Measurements from ENCODE around the gene KRT6B. TPM values are rescaled to one million over a fixed set of nuclear protein-coding genes. Genes with fewer than 3 reads are reported as not detected.
"Not testable (repeated sequence)": the region's sequence is repeated elsewhere in the genome, so short reads cannot be mapped to it uniquely, and the experiment has no call there.

The KRT6B gene
- total and polyA plus RNA-seq, 2 donors, result not detected

DNA sequence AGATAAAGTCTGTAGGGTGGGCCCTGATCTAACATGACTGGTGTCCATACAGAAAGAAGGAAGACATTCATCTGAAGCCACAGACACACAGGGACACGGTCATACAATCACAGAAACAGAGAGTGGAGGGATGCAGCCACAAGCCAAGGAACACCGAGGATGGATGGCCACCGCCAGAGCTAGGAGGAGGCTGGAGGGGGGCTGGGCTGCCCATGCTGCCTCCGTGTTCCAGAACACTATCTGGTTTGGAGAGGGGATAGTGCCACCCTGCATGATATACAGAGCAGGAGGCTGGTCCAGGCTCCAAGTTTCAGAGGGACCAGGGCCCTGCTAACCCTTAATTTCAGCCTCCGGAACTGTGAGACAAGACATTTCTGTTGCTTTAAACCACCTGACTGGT lies 26.5 kb downstream of the KRT6B start:
- Histone ChIP-seq H3K4me1 (ENCODE audit: insufficient read depth) (no peaks in the 10 kb centered on the region), H3K36me3 (ENCODE audit: insufficient read depth) (no peaks in the 10 kb centered on the region), H3K4me3 (ENCODE audit: low read depth, low read length) (no peak overlapping the region), H3K27ac (ENCODE audit: low read depth) (no peak overlapping the region)
- 92% methylated on average over 5 of the region's 5 CpGs for WGBS
- DNase-seq (ENCODE audit: extremely low spot score), result no peak

DNA sequence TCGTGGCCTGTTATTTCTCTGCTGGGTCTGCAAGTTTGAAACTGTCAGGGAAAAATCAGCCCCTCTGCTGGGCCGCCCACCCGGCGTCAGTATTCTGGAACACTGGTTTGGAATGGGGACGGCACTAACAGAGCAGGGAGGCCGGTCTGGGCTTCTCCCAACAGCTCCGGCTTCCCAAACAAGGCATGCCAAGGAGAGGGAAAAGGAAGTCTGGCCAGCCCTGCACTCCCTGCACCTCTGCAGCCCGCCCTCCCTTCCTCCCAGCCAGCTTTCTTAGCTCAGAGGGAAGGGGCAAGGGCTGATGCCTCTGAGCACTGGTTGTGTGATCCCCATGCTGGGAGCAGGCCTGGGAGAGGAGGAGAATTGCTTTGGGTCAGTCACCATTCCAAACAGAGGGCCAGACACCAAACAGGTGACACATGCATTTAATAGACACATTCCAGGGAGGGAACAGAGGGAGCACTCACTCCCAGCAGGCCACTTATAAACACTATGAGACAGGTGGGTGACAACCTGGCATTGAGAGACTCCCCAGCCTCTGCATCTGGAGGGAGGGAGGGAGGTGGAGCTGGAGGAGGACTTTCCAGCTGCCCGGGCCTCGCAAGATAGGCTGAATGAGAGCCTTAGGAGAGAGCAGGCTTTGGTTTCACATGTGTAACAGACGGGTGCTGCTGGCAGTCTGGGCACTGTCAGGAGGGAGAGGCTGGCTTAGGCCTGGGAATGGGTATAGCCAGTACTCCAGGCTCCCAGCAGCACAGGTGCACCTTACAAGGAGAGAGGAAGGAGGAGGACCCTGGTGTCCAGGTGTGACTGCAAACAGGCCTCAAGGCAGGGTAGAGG lies 28.1 kb downstream of the KRT6B start:
- H3K27ac ChIP-seq (ENCODE audit: low read depth), result no peak overlapping the region
- H3K4me1 ChIP-seq (ENCODE audit: insufficient read depth), result no peaks in the 10 kb centered on the region
- H3K4me3 ChIP-seq (ENCODE audit: low read depth, low read length), result no peak overlapping the region
- DNase-seq (ENCODE audit: extremely low spot score), result no peak
- H3K36me3 ChIP-seq (ENCODE audit: insufficient read depth), result no peaks in the 10 kb centered on the region
- WGBS, result 36% methylated on average over 11 of the region's 11 CpGs

DNA sequence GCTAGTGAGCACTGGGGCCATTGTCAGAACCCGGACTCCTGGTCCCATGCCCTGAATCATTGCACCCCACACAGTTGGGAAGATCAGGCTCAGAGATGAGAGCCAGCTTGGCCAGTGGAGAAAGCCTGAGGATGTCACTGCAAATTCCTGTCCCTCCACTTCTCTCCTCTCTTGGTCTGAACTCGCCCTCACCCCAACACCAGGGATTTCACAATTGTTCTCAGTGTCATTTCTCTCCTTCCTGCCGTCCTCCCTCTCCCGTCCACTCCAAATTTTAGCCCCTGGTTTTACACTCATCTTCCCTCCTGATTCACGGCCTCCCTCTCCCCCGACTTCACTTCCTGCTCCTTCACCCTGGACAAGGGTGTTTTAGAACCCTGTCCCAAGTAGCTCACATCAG lies 28.9 kb downstream of the KRT6B start:
- H3K4me3 ChIP-seq (ENCODE audit: low read depth, low read length), result no peak overlapping the region
- WGBS, result 60% methylated on average over 6 of the region's 6 CpGs
- H3K36me3 ChIP-seq (ENCODE audit: insufficient read depth), result no peaks in the 10 kb centered on the region
- no peak overlapping the region for H3K27ac ChIP-seq (ENCODE audit: low read depth)
- H3K4me1 ChIP-seq (ENCODE audit: insufficient read depth), result no peaks in the 10 kb centered on the region
- no peak for DNase-seq (ENCODE audit: extremely low spot score)

DNA sequence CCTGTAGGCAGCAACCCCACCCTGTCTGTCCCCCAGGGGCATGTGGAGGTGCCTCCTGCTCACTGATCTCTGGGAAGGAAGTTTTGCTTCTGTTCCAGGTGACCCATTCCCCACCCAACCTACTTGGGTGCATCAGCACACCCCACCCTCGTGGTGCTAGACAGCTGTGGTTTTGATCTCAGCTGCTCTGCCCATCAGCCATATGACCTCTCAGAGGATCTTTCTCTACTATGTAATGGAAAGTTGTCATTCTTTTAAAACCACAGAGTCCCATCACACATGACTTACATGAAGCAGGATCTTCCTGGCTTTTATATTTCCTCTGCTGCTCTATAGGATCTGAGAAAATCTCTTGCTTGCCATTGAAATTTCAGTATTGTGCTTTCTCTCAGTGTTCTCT lies 32.3 kb downstream of the KRT6B start:
- no peak overlapping the region for H3K27ac ChIP-seq (ENCODE audit: low read depth)
- no peak overlapping the region for H3K4me3 ChIP-seq (ENCODE audit: low read depth, low read length)
- WGBS, result 60% methylated on average over 1 of the region's 1 CpG
- no peaks in the 10 kb centered on the region for H3K4me1 ChIP-seq (ENCODE audit: insufficient read depth)
- H3K36me3 ChIP-seq (ENCODE audit: insufficient read depth), result no peaks in the 10 kb centered on the region
- no peak for DNase-seq (ENCODE audit: extremely low spot score)

DNA sequence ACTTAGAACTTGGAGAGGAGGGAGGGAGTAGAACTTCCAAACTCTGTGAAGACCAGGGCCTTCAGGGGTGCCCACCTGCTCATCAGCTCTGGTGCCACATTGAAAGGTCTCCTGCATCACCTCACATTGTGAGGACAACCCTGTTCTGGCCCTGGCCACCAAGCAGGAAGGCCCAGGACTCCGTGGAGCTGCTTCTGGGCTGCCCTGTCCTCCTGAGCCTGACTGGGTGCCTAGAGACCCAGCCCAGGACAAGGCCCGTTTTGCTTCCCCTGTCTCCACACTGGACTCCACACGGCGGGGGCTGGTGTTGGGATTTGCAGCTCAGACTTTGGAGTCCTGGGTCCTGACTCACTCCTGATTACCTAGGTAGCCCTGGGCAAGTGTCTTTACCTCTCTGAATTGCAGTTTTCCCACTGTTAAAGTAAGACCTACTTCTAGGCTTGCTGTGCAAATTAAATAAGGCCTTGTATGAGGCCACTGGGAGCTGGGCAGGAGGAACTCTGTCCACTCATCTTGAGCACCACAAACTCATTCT lies 33.3 kb downstream of the KRT6B start:
- Histone ChIP-seq H3K4me1 (ENCODE audit: insufficient read depth) (no peaks in the 10 kb centered on the region), H3K4me3 (ENCODE audit: low read depth, low read length) (no peak overlapping the region), H3K36me3 (ENCODE audit: insufficient read depth) (no peaks in the 10 kb centered on the region), H3K27ac (ENCODE audit: low read depth) (no peak overlapping the region)
- no peak for DNase-seq (ENCODE audit: extremely low spot score)
- WGBS, result 95% methylated on average over 4 of the region's 4 CpGs

DNA sequence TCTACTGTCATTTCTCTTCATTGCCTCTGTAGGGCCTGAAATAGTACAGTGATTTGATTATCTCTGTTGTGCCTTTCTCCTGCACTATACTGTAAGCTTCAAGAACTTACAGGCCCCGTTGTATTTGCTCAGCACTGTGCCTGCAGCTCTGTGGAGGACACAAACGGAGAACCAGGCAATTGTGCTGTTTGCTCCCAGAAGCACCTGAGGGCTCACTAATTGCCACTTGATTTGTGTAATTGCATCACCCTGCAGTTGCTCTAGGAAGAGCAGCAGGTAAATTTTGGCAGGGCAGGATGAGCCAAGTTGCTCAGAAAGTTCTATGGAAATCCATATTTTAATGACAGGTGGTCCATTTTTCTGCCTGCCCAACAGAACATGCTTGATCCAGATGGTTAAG lies 34.2 kb downstream of the KRT6B start:
- no peaks in the 10 kb centered on the region for H3K4me1 ChIP-seq (ENCODE audit: insufficient read depth)
- H3K4me3 ChIP-seq (ENCODE audit: low read depth, low read length), result no peak overlapping the region
- no peak for DNase-seq (ENCODE audit: extremely low spot score)
- H3K36me3 ChIP-seq (ENCODE audit: insufficient read depth), result no peaks in the 10 kb centered on the region
- H3K27ac ChIP-seq (ENCODE audit: low read depth), result no peak overlapping the region
- WGBS, result 89% methylated on average over 2 of the region's 2 CpGs

DNA sequence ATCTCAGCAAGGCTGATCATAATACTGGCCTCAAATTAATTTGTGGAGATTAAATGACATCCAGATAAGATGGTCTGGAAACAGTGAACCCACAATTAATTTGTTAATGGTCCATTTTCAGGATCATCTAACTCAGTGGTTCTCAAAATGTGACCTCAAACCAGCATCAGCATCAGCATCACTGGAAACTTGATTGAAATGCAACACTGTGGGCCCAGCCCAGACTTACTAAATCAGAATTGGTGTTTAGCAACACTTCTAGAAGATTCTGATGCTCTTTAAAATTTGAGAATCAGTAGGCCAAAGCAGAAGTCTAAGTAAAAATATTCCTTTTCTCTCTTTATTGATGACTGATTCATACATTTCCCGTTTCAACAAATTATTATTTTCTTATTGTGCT lies 35.2 kb downstream of the KRT6B start:
- WGBS, result 88% methylated on average over 1 of the region's 1 CpG
- Histone ChIP-seq H3K4me1 (ENCODE audit: insufficient read depth) (no peaks in the 10 kb centered on the region), H3K36me3 (ENCODE audit: insufficient read depth) (no peaks in the 10 kb centered on the region), H3K4me3 (ENCODE audit: low read depth, low read length) (no peak overlapping the region), H3K27ac (ENCODE audit: low read depth) (peak overlapping the region; percentile 17)
- DNase-seq (ENCODE audit: extremely low spot score), result no peak

DNA sequence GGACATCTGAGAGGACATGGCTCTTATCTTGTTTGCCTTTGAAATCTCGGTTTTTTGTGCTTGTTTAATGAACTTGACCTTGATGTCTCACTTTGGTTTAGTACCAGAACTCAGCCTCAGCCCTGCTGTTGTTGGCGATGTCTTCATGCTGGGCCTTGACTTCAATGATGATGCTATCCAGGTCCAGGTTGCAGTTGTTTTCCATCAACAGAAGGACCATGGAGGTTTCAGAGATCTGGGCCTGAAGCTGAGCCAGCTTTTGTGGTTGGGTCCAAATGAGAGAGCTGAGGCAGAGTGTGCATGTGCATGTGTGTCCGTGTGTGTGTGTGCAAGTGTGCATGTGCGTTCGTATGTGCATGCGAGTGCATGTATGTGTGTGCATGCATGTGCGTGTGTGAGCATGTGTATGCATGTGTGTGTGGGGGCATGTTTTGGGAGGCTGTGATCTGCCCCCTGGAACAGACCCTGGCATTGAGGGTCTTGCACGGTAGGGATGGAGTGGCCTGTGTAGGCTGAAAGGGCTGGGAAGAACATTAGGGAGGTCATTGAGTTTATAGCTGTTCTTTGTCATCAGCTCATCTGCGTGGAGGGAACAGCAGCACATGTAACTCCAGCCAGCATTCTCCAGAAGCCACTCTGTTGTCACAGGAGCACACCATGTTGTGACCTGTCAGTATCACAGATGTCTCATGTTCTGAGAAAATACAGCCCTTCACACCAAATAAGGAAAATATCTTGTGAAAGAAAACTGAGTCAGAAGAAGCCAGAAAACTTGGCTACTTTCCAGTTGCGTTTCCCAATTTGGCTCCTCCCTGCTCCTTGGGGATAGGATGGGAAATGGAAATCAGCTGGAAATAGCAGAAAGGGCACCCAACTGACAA lies 35.8 kb downstream of the KRT6B start:
- WGBS, result 58% methylated on average over 10 of the region's 10 CpGs
- Histone ChIP-seq H3K4me3 (ENCODE audit: low read depth, low read length) (no peak overlapping the region), H3K27ac (ENCODE audit: low read depth) (no peak overlapping the region), H3K4me1 (ENCODE audit: insufficient read depth) (no peaks in the 10 kb centered on the region), H3K36me3 (ENCODE audit: insufficient read depth) (no peaks in the 10 kb centered on the region)
- DNase-seq (ENCODE audit: extremely low spot score), result no peak

DNA sequence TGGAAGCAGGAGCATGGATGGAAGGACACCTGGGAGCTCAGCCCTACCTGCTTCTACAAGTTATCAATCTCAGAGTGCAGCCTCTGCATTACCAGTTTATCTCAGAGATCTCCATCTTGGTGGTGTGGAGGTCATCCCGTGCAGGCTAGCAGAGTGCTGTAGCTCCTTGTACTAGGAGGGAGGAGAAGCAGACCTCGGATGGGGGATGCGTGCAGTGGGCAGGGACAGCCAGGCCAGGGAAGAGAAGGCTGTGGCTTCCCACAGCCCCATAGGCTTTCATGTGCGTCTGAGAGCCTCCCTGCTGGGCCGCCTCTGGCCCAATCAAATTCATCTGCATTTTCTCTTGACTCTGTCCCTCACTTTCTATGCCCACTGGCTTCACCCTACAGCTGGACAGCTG lies 37.0 kb downstream of the KRT6B start:
- H3K36me3 ChIP-seq (ENCODE audit: insufficient read depth), result no peaks in the 10 kb centered on the region
- DNase-seq (ENCODE audit: extremely low spot score), result no peak
- no peaks in the 10 kb centered on the region for H3K4me1 ChIP-seq (ENCODE audit: insufficient read depth)
- H3K27ac ChIP-seq (ENCODE audit: low read depth), result no peak overlapping the region
- 91% methylated on average over 5 of the region's 5 CpGs for WGBS
- H3K4me3 ChIP-seq (ENCODE audit: low read depth, low read length), result no peak overlapping the region

DNA sequence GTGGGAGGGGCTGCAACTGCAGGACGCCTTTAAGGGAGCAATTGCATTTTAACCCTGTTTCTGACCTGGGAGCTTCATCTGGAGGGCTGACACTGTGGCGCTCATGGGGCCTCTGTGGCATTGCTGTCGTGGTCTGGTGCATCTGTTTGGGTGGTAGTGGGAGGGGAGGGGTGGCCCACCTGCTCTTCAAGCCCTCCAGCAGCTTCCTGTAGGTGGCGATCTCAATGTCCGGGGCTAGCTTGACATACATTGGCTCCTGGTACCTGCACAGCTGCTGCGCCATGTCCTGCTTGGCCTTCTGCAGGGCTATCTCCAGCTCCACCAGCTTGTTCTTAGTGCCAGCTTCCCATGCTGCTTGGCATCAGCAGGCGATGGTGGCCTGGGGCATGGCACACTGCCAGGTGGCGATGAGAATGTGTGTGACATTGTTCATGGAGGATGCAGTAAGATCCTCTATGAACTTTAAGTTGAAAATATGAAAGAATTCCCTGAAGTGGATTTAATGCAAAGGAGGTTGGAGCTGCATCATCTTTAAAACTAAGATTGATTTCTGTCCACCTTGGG lies 38.1 kb downstream of the KRT6B start:
- Histone ChIP-seq H3K36me3 (ENCODE audit: insufficient read depth) (no peaks in the 10 kb centered on the region), H3K4me3 (ENCODE audit: low read depth, low read length) (no peak overlapping the region), H3K4me1 (ENCODE audit: insufficient read depth) (no peaks in the 10 kb centered on the region), H3K27ac (ENCODE audit: low read depth) (no peak overlapping the region)
- WGBS, result 80% methylated on average over 8 of the region's 8 CpGs
- no peak for DNase-seq (ENCODE audit: extremely low spot score)

DNA sequence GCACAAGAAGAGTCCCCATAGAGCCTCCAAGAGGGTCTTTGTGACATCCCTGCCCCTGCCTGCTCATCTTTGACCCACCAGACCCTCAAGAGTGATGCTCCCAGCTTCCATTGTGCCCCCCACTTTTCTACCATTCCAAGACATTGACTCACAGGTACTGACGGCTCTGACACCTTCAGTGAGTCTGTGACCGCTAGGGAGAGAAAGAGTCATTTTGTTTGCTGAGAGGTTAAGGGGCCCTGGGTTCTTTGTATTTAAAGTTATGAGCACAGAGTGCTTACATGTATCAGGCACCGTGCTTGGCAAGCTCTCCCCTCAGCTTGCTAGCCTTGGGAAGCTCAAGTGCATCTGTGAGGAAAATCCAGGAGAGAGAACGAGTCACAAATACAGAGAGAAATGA lies 38.7 kb downstream of the KRT6B start:
- Histone ChIP-seq H3K4me1 (ENCODE audit: insufficient read depth) (no peaks in the 10 kb centered on the region), H3K36me3 (ENCODE audit: insufficient read depth) (no peaks in the 10 kb centered on the region), H3K27ac (ENCODE audit: low read depth) (no peak overlapping the region), H3K4me3 (ENCODE audit: low read depth, low read length) (no peak overlapping the region)
- no peak for DNase-seq (ENCODE audit: extremely low spot score)
- WGBS, result 68% methylated on average over 4 of the region's 4 CpGs

DNA sequence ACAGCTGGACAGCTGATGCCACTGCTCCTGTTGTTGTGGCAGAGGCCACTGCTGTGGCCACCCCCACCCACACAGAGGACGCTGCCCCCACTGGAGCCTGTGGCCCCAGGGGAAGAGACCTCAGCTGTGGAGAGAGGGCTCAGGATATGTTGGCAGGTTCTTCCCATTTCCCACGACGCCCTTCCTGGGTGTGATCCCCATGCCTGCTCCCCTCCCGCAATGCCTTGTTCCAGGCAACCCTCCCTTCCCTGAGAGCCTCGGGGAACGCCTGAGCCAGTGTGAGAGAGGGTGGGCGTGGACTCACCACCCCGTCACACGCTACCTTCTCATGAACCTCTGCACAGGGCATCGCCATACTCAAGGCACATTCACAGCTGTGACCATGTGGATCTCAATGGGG lies 40.1 kb downstream of the KRT6B start:
- no peak for DNase-seq (ENCODE audit: extremely low spot score)
- 93% methylated on average over 10 of the region's 10 CpGs for WGBS
- Histone ChIP-seq H3K36me3 (ENCODE audit: insufficient read depth) (no peaks in the 10 kb centered on the region), H3K27ac (ENCODE audit: low read depth) (no peak overlapping the region), H3K4me1 (ENCODE audit: insufficient read depth) (no peaks in the 10 kb centered on the region), H3K4me3 (ENCODE audit: low read depth, low read length) (no peak overlapping the region)

DNA sequence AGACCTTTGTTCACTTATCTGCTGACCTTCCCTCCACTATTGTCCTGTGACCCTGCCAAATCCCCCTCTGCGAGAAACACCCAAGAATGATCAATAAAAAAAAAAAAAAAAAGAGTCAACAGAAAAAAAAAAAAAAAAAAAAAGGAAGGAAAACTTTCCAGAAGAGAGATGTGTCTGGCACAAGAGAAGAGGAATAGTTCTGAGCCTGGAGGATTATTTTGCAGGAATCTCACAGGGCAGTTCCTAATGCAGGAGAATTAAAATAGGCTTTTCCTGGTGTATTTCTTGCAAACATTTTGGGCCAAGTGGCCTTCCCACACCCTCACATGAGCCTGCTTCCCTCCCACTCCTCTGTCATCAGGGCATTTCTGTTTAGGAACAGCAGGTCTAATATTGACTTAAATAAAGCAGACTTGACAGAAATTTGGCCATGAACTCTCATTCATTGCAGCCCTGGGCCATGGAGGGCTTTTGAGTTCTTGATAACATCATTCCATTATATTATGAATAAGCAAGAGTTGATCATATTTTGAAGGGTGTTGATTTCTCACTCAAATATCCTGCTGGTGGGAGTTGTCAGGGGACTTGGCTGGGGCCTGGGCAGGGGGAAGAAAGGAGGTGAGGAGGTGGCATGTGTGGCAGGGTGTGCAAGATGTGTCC lies 41.2 kb downstream of the KRT6B start:
- not testable (repeated sequence) for H3K4me1 ChIP-seq (ENCODE audit: insufficient read depth); H3K36me3 ChIP-seq (ENCODE audit: insufficient read depth); H3K4me3 ChIP-seq (ENCODE audit: low read depth, low read length); H3K27ac ChIP-seq (ENCODE audit: low read depth); DNase-seq (ENCODE audit: extremely low spot score)
- WGBS, result no CpG with 5 or more reads among the region's 1 CpG

All from urinary bladder (tissue), 4 donors.